Measurements from ENCODE around the gene GSG1. TPM values are rescaled to one million over a fixed set of nuclear protein-coding genes. Genes with fewer than 3 reads are reported as not detected.

Gene GSG1
- total RNA-seq, 1 experiment from 2014 or later, result not detected

DNA sequence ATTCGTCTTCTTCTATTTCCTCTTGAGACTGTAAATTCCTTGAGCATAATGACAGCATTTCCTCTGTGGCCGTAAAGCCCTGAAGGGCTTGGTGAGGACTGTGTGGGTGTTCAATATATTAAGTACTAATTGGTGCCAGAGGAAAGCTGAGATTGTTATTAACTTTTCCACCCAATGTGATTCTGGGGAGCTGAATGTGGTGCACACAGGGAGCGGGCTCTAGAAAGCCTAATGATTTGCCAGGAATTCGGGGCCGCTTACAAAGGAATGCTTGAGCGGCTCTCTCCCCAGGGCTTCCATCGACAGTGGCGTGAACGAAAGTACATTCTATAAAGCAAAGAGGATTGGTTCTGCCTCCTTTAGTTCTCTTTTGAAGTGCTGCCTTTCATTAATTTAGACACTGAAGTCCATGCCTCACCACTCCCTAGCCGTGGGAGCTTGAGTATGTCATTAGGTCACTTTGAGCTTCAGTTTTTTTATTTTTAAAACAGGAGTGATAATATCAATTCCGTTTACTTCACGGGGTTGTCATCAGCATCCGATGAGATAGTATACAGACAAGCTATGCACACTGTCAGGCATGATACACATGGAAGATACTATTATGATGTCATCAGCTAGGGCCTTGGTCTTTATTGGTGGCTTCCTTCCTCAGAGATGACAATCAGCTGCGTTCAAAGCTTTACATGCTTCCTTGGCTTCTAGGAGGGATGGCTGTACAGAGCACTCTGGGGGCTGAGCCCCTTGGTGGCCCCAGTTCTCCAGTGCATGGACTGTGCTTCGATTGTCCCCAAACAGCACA, 11.0 kb upstream of the GSG1 start:
- RAD21 ChIA-PET (ENCODE audit: low non-redundant PET in 1 of 2, low total read pairs in 2 of 2, uncharacterized antibody in 2 of 2, unreplicated experiment in 2 of 2), result no interaction called here
- intact Hi-C loops (cut with micrococcal nuclease), result no loop called here
- no peak for ATAC-seq
- no peak overlapping the region for H3K4me3 ChIP-seq (replicated peaks in 1 of 2; ENCODE audit: low read depth in 1 of 2, low read length in 2 of 2)
- TF ChIP-seq EGR1 (IDR thresholded peaks at IDR 0.05; ENCODE audit: low read depth), result no peak
- no peak for TF ChIP-seq POLR2A (IDR thresholded peaks at IDR 0.05; ENCODE audit: borderline replicate concordance, extremely low read depth, insufficient read depth, insufficient read length)
- TF ChIP-seq EZH2phosphoT487 (IDR thresholded peaks at IDR 0.05; ENCODE audit: borderline replicate concordance), result no peak
- no peak overlapping the region for H3K27ac ChIP-seq (ENCODE audit: low read depth, low read length)
- CTCF ChIA-PET, result no interaction called here
- no peaks in the 10 kb centered on the region for H3K27me3 ChIP-seq (ENCODE audit: insufficient read depth, low read length)
- no peaks in the 10 kb centered on the region for H3K9me3 ChIP-seq (ENCODE audit: control insufficient read depth in 1 of 2, insufficient read depth in 1 of 2, low read depth in 1 of 2, low read length in 2 of 2)
- no peak overlapping the region for H3K4me2 ChIP-seq (ENCODE audit: low read length)
- H4K20me1 ChIP-seq (ENCODE audit: insufficient read depth), result no peaks in the 10 kb centered on the region
- peaks cover 13 to 23% of the 10 kb centered on the region in 2 experiments for H3K4me1 ChIP-seq (ENCODE audit: control insufficient read depth in 1 of 2, insufficient read depth in 2 of 2, low read length in 2 of 2)
- no peak for DNase-seq (ENCODE audit: low read depth, low spot score)
- H2AFZ ChIP-seq (ENCODE audit: low read depth, low read length, poor library complexity, severe bottlenecking), result no peak overlapping the region
- BruUV-seq (replicated peaks), result no TSS peak
- H3K9ac ChIP-seq (ENCODE audit: low read length), result no peak overlapping the region
- H3K36me3 ChIP-seq (ENCODE audit: control insufficient read depth in 1 of 2, insufficient read depth in 2 of 2, low read length in 2 of 2), result no peaks in the 10 kb centered on the region
- no peaks in the 10 kb centered on the region for H3K79me2 ChIP-seq (ENCODE audit: insufficient read depth, low read length)
- no peaks in the 10 kb centered on the region for H3K9me2 ChIP-seq (ENCODE audit: insufficient read depth)
- POLR2A ChIA-PET, result no interaction called here

DNA sequence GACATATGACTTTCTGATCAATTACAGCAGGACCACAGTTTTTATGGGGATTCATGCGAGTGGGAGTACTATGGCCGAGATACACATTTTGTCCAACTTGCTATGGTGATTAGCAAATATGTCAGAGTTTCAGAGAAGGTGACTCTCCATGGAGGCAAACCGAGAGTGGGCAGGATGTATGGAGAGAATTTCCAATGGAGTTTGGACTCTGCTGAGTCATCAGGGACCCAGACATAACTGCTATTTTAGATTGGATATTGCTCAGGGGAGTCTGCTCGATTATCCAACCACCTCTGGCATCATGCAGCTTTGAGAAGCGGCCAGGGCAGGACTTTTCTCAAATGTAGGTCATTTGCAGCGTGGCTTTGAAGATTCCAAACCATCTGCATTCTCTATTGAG, 9.5 kb upstream of the GSG1 start:
- Histone ChIP-seq H3K4me1 (ENCODE audit: control insufficient read depth in 1 of 2, insufficient read depth in 2 of 2, low read length in 2 of 2) (peaks cover 0 to 8% of the 10 kb centered on the region in 2 experiments; a peak in 2 of 4 replicates), H2AFZ (ENCODE audit: low read depth, low read length, poor library complexity, severe bottlenecking) (no peak overlapping the region), H4K20me1 (ENCODE audit: insufficient read depth) (no peaks in the 10 kb centered on the region), H3K9ac (ENCODE audit: low read length) (no peak overlapping the region), H3K36me3 (ENCODE audit: control insufficient read depth in 1 of 2, insufficient read depth in 2 of 2, low read length in 2 of 2) (no peaks in the 10 kb centered on the region), H3K27ac (ENCODE audit: low read depth, low read length) (no peak overlapping the region), H3K4me2 (ENCODE audit: low read length) (no peak overlapping the region), H3K4me3 (replicated peaks in 1 of 2; ENCODE audit: low read depth in 1 of 2, low read length in 2 of 2) (no peak overlapping the region), H3K27me3 (ENCODE audit: insufficient read depth, low read length) (no peaks in the 10 kb centered on the region), H3K79me2 (ENCODE audit: insufficient read depth, low read length) (no peaks in the 10 kb centered on the region), H3K9me3 (ENCODE audit: control insufficient read depth in 1 of 2, insufficient read depth in 1 of 2, low read depth in 1 of 2, low read length in 2 of 2) (0 out of 4 replicates have a peak, but pooled peaks cover 0 to 8% of the 10 kb centered on the region in 2 experiments), H3K9me2 (ENCODE audit: insufficient read depth) (no peaks in the 10 kb centered on the region)
- ChIA-PET POLR2A (no interaction called here), CTCF (no interaction called here), RAD21 (ENCODE audit: low non-redundant PET in 1 of 2, low total read pairs in 2 of 2, uncharacterized antibody in 2 of 2, unreplicated experiment in 2 of 2) (no interaction called here)
- DNase-seq (ENCODE audit: low read depth, low spot score) (no peak), ATAC-seq (no peak)
- BruUV-seq (replicated peaks), result no TSS peak
- intact Hi-C loops (cut with micrococcal nuclease), result no loop called here
- TF ChIP-seq, protein P1, sequence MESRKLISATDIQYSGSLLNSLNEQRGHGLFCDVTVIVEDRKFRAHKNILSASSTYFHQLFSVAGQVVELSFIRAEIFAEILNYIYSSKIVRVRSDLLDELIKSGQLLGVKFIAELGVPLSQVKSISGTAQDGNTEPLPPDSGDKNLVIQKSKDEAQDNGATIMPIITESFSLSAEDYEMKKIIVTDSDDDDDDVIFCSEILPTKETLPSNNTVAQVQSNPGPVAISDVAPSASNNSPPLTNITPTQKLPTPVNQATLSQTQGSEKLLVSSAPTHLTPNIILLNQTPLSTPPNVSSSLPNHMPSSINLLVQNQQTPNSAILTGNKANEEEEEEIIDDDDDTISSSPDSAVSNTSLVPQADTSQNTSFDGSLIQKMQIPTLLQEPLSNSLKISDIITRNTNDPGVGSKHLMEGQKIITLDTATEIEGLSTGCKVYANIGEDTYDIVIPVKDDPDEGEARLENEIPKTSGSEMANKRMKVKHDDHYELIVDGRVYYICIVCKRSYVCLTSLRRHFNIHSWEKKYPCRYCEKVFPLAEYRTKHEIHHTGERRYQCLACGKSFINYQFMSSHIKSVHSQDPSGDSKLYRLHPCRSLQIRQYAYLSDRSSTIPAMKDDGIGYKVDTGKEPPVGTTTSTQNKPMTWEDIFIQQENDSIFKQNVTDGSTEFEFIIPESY (IDR thresholded peaks at IDR 0.05; ENCODE audit: extremely low read depth, insufficient replicate concordance, low read length), result no peak
- TF ChIP-seq, protein P2, sequence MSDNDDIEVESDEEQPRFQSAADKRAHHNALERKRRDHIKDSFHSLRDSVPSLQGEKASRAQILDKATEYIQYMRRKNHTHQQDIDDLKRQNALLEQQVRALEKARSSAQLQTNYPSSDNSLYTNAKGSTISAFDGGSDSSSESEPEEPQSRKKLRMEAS (IDR thresholded peaks at IDR 0.05), result no peak
- no peak for TF ChIP-seq ZFX (IDR thresholded peaks at IDR 0.05)
- TF ChIP-seq TCF7L2 (IDR thresholded peaks at IDR 0.05; ENCODE audit: borderline replicate concordance, extremely low read depth, insufficient read depth, insufficient read length), result no peak
- no peak for TF ChIP-seq EZH2 (IDR thresholded peaks at IDR 0.05)
- TF ChIP-seq, protein P3, sequence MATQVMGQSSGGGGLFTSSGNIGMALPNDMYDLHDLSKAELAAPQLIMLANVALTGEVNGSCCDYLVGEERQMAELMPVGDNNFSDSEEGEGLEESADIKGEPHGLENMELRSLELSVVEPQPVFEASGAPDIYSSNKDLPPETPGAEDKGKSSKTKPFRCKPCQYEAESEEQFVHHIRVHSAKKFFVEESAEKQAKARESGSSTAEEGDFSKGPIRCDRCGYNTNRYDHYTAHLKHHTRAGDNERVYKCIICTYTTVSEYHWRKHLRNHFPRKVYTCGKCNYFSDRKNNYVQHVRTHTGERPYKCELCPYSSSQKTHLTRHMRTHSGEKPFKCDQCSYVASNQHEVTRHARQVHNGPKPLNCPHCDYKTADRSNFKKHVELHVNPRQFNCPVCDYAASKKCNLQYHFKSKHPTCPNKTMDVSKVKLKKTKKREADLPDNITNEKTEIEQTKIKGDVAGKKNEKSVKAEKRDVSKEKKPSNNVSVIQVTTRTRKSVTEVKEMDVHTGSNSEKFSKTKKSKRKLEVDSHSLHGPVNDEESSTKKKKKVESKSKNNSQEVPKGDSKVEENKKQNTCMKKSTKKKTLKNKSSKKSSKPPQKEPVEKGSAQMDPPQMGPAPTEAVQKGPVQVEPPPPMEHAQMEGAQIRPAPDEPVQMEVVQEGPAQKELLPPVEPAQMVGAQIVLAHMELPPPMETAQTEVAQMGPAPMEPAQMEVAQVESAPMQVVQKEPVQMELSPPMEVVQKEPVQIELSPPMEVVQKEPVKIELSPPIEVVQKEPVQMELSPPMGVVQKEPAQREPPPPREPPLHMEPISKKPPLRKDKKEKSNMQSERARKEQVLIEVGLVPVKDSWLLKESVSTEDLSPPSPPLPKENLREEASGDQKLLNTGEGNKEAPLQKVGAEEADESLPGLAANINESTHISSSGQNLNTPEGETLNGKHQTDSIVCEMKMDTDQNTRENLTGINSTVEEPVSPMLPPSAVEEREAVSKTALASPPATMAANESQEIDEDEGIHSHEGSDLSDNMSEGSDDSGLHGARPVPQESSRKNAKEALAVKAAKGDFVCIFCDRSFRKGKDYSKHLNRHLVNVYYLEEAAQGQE (IDR thresholded peaks at IDR 0.05; ENCODE audit: low read depth), result no peak
- TF ChIP-seq CBX3 (IDR thresholded peaks at IDR 0.05; ENCODE audit: low read depth), result no peak
- TF ChIP-seq, protein P4, sequence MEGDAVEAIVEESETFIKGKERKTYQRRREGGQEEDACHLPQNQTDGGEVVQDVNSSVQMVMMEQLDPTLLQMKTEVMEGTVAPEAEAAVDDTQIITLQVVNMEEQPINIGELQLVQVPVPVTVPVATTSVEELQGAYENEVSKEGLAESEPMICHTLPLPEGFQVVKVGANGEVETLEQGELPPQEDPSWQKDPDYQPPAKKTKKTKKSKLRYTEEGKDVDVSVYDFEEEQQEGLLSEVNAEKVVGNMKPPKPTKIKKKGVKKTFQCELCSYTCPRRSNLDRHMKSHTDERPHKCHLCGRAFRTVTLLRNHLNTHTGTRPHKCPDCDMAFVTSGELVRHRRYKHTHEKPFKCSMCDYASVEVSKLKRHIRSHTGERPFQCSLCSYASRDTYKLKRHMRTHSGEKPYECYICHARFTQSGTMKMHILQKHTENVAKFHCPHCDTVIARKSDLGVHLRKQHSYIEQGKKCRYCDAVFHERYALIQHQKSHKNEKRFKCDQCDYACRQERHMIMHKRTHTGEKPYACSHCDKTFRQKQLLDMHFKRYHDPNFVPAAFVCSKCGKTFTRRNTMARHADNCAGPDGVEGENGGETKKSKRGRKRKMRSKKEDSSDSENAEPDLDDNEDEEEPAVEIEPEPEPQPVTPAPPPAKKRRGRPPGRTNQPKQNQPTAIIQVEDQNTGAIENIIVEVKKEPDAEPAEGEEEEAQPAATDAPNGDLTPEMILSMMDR (IDR thresholded peaks at IDR 0.05 in 2 of 3, conservative IDR thresholded peaks at IDR 0.05 in 1 of 3; ENCODE audit: borderline replicate concordance in 1 of 3, insufficient read depth in 1 of 3, low read depth in 2 of 3, low read length in 2 of 3), result no peak
